Inferior parietal cortex (tissue), 1 donor: Measurements from ENCODE around the gene RNF17.
"Not testable (repeated sequence)": the region's sequence is repeated elsewhere in the genome, so short reads cannot be mapped to it uniquely, and the experiment has no call there.

ENCODE experiments used
- DNase-seq: peaks from one replicate; pipeline ENCODE4 v3.0.0-alpha.2; 2016; ENCODE audit errors: extremely low spot score

RNF17 gene

DNA sequence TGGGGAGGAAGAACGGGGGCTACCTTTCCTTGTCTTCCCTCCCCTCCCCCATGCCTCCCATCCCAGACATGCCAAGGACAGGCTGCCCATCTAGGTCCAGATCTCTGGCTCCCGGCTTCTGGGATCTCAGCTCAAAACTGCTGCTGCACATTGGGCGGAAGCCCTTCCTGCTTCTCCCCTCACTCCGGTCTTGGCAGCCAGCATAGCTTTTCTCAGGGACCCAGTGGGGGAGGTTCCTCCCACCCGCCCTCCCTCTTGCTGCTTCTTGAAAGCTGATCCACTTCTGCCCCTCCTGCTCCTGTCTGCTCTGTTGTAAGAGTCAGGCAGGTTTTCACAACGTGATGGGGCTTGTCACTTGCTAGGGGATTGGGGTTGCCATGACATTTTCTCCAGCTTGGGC is 21.7 kb upstream of the RNF17 start:
- no peak for DNase-seq

DNA sequence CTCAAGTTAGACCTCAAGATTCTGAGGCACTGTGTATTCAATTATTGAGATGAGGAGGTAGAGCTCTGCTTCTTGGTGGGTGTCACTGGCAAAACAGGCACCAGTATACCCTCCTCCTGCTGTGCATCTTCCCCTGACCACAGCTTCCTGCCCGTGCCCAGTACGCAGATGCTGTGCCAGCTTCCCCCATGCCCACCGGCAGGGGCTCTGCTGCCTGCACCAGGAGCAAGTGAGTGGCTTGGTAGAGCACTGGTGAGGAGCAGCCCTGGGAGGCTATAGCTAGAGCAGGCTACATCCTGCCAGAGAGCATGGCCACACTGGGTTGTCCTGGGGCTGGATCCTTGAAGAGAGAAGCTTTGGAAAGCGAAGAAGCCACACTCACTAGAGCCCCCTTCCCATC is 21.0 kb upstream of the RNF17 start:
- DNase-seq: no peak

DNA sequence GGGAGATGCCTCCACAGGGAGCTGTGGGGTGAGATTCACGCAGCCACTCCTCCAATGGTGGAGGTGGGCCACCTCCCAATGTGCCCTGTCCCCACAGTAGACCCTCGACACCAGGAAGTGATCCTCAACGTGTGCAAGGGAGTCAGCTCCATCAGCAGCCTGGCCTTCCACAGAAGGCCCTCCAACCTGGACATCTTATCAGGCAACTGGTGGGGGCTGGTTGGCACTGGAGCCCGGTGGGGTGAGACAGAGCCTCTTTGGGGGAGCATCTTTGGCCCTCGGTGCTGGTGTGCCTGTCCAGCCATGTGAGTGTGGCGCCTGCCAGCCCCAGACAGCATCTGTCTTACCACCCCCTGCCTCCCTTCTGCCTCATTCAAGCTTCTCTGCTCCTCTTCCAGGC is 19.7 kb upstream of the RNF17 start:
- no peak for DNase-seq

DNA sequence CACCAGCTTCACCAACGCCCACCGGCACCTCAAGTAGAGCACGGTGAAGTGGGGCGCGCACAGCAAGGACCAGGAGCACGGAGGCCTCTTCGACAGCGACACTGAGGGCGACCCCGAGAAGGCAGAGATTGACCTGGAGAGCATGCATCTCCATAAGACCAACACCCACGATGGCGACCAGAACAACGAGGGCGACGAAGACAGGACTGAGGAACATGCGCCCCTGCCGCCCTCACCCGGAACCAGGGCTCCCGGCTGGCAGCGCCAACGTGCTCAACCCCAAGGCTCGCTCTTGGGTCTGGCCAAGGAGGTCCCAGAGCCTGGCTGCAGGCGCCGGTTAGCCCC is 18.5 kb upstream of the RNF17 start:
- no peak for DNase-seq

DNA sequence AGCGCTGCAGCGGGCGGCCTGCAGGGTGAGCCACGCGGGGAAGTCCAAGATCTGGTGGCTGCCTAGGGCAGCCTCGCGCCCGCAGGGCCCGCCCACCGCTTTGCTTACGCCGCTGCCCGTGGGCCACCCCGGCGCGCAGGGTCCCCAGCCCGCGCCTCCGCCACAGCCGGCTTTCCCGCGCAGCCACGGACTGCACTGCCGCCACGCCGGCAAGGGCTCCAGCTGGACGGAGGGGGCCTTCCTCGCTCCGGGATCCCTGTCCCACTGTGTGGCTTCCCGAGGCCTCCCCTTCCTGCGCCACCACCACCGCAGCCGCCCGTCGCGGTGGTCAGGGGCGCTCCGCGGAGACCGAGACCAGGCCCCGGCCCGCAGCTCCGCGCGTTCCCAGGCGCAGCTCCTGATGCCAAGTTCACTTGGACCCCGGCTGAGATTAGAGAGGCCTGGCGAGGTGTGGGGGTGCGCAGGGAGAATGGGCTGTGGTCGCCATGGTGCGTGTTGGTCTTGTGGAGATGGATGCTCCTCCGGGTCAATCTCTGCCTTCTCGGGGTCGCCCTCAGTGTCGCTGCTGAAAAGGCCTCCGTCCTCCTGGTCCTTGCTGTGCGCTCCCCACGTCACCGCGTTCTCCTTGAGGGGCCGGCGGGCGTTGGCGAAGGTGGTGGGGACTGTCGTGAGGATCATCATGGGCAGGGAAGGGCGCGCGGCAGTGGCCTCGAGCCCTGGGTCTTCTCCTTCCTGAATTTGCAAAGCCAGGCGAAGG is 17.9 kb upstream of the RNF17 start:
- no peak for DNase-seq

DNA sequence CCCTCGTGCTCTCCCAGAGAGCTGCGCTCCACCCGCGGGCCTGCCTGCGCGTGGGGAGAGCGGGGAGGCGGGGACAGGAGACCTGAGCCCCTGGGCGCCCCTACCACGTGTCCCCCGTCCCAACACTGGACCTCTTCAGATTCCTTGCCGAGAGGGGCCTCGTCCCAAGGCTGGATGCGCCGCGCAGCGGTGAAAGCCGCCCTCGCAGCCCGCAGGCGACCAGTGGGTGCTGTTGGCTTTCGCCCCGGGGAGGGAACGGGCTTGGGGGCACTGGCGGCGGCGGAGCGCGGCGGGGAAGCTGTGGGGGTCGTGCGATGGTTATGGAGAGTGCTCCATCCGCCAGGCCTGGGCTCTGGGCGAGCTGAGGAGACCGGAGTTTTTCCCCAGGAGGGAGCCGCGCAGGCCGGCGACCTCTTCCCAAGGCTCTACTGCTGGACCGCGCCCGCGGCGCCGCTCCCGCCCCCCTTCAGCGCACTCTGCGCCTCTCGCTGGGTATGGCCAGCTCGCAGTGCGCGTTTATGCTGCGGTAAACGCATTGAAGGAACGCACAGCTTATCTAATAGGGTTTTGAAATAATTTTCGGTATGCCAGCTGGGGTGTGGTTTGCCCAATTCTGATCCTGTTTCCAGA is 17.2 kb upstream of the RNF17 start:
- DNase-seq: no peak

DNA sequence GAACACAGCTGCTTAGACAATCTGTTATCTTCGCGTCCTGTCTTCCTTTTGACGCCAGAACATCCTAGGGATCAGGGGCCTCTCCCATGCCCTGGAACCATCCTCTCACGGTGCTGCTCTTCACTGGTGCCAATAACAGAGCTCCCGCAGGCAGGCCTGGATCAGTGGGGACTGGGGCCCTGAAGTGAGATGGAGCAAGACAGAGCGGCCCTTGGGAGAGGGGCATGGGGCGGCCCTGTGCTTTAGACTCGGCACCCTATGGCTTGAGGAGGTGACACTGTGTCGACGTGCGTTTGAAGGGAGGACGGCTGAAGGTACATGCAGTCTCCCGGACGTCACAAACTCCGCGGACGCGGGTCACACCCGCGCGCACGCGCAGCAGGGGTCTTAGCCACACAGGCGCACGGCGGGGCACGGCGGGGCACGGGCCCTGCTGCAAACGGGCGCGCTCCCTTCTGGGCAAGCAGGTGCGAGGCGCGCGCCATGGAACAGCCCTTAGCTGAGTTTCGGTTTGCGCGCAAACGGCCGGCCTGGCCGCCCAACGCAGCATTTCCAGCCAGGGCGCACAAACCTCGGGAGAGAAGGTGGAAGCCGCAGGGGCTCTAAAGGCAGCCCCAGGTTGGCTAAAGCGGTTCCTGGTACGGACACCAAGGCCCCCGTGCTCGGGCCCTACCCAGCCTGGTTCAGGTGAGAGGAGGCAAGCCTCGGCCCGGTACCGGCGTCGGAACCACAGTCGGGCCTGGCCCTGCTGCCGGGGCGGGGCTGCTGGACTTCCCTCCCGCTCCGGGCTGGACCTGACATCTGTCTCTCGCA is 16.5 kb upstream of the RNF17 start:
- DNase-seq: no peak

DNA sequence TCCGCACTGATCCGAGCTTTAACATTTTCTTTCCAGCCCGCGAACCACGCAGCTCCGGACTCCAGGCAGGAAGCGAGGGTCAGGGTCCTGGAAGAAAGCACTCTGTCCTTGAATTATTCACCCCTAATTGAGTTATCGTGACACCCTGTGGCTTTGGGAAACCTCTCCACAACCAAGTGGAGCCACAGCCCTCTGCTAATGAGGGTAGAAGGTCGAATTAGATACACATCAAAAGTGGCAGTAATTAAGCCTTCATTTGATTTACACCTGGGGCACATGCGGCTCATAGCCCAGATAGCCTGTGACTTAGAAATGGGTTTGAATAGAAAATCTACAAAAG is 15.9 kb upstream of the RNF17 start:
- no peak for DNase-seq

DNA sequence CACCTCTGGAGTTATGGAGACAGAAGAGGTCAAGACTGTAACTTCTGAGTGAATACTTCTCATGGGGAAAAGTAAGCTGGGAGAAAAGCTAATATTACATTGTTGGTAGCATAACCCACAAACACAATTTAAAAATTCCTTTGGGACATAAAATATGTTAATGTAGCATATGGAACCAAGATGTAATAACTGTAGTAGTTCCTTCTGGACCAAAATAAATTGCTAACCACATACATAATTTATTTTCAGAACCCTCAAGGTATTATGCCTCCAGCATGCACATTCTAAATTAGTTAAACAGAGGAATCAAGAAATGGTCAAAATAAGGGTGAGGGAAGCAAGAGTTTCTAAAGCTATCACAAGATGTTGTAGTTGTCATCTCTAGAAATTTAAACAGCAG is 4.8 kb upstream of the RNF17 start:
- no peak for DNase-seq

DNA sequence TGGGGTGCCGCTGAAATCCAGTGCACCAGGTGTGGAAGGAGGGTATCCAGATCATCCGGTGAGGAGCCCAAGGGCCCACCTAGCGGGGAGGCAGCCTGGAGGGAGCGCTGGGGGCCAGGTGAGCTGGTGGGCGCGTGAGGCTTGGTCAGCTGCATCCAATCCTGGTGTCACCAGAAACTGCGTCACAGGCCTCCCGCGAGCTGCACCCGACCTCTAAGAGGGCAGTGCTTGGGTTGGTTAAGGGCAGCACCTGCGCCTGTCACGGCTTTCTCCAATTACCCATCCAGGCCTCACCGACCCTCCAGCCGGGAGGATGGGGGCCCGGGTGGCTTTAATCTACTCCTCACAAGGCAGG is 284 bp downstream of the RNF17 start:
- no peak for DNase-seq

DNA sequence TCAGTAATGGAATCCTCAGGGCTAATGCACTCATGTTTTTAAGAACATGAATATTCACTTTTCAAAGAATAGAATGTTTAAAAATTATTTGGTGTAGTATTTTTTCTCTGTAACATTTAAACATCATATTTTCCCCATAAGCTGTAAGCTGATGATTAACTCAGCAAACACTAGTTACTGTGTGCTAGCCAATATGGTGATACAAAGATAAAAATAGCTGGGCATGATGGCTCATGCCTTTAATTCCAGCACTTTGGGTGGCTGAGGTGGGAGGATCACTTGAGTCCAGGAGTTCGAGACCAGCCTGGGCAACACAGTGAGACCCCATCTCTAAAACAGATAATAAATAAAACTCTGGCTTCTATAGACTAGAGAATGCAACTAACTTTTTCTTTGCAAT is 13.2 kb downstream of the RNF17 start:
- DNase-seq: no peak

DNA sequence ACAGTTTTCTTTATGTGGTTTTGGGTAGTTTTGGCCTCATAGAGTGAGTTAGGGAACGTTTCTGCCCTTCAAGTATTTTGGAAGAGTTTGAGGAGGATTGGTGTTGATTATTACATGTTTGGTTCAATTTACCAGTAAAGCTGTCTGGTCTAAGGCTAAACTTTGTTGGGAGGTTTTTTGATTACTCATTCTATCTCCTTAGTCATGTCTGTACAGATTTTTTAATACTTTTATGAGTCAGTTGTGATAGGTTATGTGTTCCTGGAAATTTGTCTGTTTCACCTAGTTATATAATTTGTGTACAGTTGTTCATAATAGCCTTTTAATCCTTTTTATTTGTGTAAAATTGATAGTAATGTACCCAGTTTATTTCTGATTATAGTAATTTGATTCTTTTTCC is 20.4 kb downstream of the RNF17 start:
- no peak for DNase-seq

DNA sequence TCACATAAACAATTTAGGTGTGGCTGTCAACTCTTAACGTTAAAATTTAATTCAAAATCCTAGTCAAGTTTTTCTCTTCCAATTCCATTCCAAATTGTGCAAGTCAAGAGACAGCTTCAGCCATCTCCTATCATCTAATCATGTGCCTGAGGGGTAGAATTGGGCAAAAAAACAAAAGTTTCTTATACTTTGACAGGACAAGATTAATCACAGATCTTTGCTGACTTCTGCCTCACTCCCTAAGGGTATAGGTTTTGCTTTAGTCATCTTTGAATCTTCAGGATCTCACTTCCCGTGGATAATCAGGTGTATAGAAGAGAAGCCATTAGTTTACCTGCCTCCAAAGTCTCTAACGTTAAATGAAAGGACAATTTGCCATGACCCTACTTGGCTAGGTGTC is 24.6 kb downstream of the RNF17 start:
- no peak for DNase-seq

DNA sequence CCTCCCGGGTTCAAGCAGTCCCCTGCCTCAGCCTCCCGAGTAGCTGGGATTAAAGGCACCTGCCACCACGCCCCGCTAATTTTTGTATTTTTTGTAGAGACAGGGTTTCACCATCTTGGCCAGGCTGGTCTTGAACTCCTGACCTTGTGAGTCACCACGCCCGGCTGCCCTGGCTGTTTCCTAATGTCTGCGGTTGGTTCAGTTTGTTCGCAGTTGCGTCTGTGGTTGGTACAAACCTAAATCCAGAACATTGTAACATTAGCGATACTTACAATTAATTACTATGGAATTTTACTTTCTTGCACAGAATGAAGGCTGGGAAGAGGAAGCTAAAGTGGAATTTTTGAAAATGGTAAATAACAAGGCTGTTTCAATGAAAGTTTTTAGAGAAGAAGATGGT is 38.1 kb downstream of the RNF17 start:
- DNase-seq: no peak

DNA sequence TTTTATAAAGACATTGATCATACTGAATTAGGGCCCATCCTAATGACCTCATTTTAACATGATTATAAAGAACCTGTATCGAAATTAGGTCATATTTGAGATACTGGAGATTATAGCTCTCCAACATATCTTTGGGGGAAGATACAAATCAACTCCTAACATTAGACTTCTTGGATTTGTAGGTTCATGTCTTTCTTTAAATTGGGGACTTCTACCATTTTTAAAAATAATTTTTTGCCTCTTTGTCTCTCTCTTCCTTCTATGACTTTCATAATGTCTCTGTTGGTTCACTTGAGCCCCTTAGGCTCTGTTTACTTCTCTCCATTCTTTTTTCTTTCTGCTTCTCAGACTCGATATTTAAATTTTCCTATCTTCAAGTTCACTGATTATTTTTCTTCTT is 57.2 kb downstream of the RNF17 start:
- DNase-seq: no peak

DNA sequence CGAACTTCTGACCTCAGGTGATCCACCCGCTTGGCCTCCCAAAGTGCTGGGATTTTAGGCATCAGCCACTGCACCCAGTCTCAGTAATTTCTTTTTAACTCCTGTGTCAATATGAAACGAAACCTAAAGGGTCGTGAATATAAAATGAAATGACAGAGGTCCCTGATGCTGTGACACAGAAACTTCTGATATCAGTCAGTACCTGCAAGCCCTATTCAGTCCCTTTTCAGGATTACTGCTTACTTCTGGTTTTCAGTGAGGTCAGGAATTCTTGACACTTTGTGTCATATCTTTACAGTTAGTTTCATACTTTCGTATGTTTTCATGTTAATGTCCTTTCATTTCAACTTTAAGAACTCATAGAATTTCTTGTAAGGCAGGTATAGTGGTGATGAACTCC is 58.7 kb downstream of the RNF17 start:
- no peak for DNase-seq

DNA sequence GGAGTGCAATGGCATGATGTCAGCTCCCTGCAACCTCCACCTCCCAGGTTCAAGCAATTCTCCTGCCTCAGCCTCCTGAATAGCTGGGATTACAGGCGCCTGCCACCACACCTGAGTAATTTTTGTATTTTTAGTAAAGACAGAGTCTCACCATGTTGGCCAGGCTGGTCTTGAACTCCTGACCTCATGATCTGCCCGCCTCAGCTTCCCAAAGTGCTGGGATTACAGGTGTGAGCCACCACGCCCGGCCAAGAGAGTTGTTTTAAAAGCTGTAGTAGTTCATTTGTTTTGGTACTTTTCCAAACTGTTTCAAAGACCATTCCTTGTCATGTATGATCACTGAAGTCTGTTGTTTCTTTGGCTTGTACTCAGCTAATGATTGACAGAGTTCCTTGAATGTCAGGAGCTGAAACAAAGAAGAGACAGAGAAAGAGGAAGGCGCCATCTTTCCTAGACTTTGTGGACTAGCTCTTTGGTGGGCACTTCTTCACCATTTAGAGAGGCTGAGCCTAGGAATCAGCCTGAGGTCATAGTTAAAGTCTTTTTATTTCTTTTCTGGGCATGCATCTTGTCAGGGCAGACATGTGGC is 59.2 kb downstream of the RNF17 start:
- not testable (repeated sequence) for DNase-seq

DNA sequence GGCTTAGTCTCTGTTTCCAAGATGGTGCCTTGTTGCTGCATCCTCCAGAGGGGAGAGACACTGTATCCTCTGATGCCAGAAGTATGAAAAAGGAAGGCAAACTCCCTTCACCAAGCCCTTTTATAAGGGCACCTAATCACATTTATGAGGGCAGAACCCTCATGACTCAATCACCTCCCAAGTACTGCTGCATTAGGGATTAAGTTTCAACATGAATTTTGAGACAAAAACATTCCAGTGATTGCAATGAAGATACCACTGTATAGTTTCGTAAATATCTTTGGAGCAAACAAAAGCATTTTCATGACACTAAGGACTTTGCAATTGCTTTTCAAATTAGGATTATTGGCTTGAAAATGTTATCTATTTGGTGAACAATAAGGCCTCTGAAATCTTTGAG is 63.8 kb downstream of the RNF17 start:
- no peak for DNase-seq

DNA sequence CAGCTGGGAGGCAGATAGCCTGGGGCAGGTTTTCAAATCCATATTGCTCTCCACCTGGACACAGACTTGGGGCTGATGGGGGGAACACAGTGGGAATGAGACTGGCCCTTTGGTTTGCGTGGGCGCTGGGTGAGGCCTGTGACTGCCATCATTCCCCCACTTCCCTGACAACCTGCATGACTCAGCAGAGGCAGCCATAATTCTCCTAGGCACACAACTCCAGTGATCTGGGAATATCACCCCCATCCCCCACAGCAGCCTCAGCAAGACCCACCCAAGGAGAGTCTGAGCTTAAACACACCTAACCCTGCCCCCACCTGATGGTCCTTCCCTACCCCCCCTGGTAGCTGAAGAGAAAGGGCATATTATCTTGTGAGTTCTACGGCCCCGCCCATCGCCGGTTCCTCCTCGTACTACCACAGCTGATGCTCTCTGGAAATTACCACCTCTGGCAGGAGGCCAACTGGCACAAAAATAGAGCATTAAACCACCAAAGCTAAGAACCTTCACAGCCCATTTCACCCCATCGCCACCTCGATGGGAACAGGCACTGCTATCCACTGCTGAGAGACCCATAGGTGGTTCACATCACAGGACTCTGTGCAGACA is 71.0 kb downstream of the RNF17 start:
- DNase-seq: no peak

DNA sequence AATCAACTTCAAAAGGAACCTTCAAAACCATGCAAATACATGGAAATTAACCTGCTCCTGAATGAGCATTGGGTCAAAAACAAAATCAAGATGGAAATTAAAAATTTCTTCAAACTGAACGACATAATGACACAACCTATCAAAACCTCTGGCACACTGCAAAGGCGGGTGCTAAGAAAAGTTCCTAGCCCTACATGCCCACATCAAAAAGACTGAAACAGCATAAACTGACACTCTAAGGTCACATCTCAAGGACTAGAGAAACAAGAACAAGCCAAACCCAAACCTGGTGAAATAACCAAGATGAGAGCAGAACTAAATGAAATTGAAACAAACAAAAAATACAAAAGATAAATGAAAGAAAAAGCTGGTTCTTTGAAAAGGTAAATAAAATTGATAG is 73.6 kb downstream of the RNF17 start:
- not testable (repeated sequence) for DNase-seq

DNA sequence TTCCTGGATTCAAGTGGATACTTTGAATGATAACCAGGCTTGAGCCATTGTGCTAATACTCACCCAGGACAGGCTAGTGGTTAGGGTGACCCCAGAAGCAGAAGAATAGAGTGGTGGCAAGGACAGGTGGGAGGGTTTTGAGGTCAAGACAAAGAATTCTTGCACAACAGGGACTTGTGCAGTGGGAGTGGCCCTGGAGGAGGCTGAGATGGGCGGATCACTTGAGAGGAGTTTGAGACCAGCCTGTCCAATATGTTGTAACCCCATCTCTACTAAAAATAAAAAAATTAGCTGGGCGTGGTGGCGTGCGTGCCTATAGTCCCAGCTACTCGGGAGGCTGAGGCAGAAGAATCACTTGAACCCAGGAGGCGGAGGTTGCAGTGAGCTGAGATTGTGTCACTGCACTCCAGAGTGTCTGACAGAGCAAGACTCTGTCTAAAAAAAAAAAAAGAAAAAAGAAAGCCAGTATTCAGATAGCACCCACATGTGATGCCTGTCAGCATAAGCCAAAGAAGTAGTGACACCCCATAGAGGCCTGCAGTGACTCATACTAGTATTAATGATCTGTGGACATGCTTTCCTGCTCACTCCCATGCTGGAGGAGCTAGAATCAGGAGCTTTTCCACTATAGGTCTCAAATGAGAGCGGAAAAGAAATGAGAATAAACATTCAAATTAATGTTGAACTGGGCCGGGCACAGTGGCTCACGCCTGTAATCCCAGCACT is 78.7 kb downstream of the RNF17 start:
- DNase-seq: no peak

DNA sequence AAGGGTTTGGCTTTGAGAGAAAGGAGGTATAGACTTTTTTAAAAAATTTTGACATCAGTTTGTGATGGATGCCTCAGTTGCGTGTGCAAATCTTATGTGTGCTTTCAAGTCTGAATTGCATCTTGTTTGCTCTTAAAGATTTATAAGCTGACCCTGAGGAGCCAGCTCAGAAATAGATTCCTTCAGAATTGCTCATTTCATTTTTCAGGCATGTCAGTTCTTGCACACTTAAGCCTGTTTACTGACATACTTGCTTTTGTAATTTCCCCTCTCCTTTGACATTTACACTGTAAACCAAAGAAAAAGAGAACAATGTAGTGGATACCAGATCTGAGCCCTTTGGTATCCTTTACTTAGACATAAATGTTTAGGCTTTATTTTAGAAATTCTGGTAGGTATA is 87.6 kb downstream of the RNF17 start:
- no peak for DNase-seq
